Measurements from ENCODE around the gene MUC6.

Gene MUC6

GRCh38 chr11:1042626-1043562 lies 6.4 kb upstream of the MUC6 start:
- H3K4me3 Mint-ChIP-seq, result no peak overlapping the region
- DNase-seq (ENCODE audit: low spot score in 2 of 2), result no peak

GRCh38 chr11:1041936-1042608 lies 5.6 kb upstream of the MUC6 start:
- Mint-ChIP-seq H3K36me3 (ENCODE audit: insufficient read depth) (peaks cover 2% of the 10 kb centered on the region), H3K4me3 (no peak overlapping the region), H3K27ac (ENCODE audit: low read depth) (no peak overlapping the region), H3K4me1 (no peaks in the 10 kb centered on the region), H3K9me3 (no peaks in the 10 kb centered on the region), H3K27me3 (peaks cover 18% of the 10 kb centered on the region)
- DNase-seq (ENCODE audit: low spot score in 2 of 2) (no peak), ATAC-seq (replicated peaks; ENCODE audit: extremely low read depth, poor library complexity, severe bottlenecking) (no peak)

More at GRCh38 chr11:1042626-1043562, 6.4 kb upstream of the MUC6 start:
- no peaks in the 10 kb centered on the region for H3K9me3 Mint-ChIP-seq
- no peak overlapping the region for H3K27ac Mint-ChIP-seq (ENCODE audit: low read depth)
- H3K36me3 Mint-ChIP-seq (ENCODE audit: insufficient read depth), result peaks cover 3% of the 10 kb centered on the region
- no peaks in the 10 kb centered on the region for H3K4me1 Mint-ChIP-seq
- peaks cover 26% of the 10 kb centered on the region for H3K27me3 Mint-ChIP-seq
- ATAC-seq (replicated peaks; ENCODE audit: extremely low read depth, poor library complexity, severe bottlenecking), result no peak

- no peaks in the 10 kb centered on the region for H3K9me3 Mint-ChIP-seq
- H3K27ac Mint-ChIP-seq (ENCODE audit: low read depth), result no peak overlapping the region
- H3K4me3 Mint-ChIP-seq, result no peak overlapping the region
- peaks cover 2% of the 10 kb centered on the region for H3K36me3 Mint-ChIP-seq (ENCODE audit: insufficient read depth)
- no peaks in the 10 kb centered on the region for H3K4me1 Mint-ChIP-seq
- no peak for ATAC-seq (replicated peaks; ENCODE audit: extremely low read depth, poor library complexity, severe bottlenecking)
- H3K27me3 Mint-ChIP-seq, result peaks cover 12% of the 10 kb centered on the region
- no peak for DNase-seq (ENCODE audit: low spot score in 2 of 2)
These were observed 5.0 kb upstream of the MUC6 start for GRCh38 chr11:1041471-1041870.

- DNase-seq (ENCODE audit: low spot score in 2 of 2) (no peak), ATAC-seq (replicated peaks; ENCODE audit: extremely low read depth, poor library complexity, severe bottlenecking) (no peak)
- no peak overlapping the region for H3K4me3 Mint-ChIP-seq
- peaks cover 11% of the 10 kb centered on the region for H3K27me3 Mint-ChIP-seq
- H3K9me3 Mint-ChIP-seq, result no peaks in the 10 kb centered on the region
- peaks cover 2% of the 10 kb centered on the region for H3K36me3 Mint-ChIP-seq (ENCODE audit: insufficient read depth)
- H3K4me1 Mint-ChIP-seq, result no peaks in the 10 kb centered on the region
- no peak overlapping the region for H3K27ac Mint-ChIP-seq (ENCODE audit: low read depth)
These were observed 4.6 kb upstream of the MUC6 start for GRCh38 chr11:1041149-1041467.

GRCh38 chr11:1040428-1041148 lies 4.1 kb upstream of the MUC6 start:
- no peaks in the 10 kb centered on the region for H3K4me1 Mint-ChIP-seq
- ATAC-seq (replicated peaks; ENCODE audit: extremely low read depth, poor library complexity, severe bottlenecking), result no peak
- no peak overlapping the region for H3K4me3 Mint-ChIP-seq
- H3K27ac Mint-ChIP-seq (ENCODE audit: low read depth), result no peak overlapping the region
- H3K36me3 Mint-ChIP-seq (ENCODE audit: insufficient read depth), result peaks cover 2% of the 10 kb centered on the region
- no peaks in the 10 kb centered on the region for H3K9me3 Mint-ChIP-seq
- DNase-seq (ENCODE audit: low spot score in 2 of 2), result no peak
- H3K27me3 Mint-ChIP-seq, result peaks cover 11% of the 10 kb centered on the region

GRCh38 chr11:1039481-1040427 lies 3.2 kb upstream of the MUC6 start:
- Mint-ChIP-seq H3K36me3 (ENCODE audit: insufficient read depth) (peaks cover 2% of the 10 kb centered on the region), H3K9me3 (no peaks in the 10 kb centered on the region), H3K4me1 (no peaks in the 10 kb centered on the region), H3K27ac (ENCODE audit: low read depth) (no peak overlapping the region), H3K27me3 (peaks cover 11% of the 10 kb centered on the region), H3K4me3 (no peak overlapping the region)
- DNase-seq (ENCODE audit: low spot score in 2 of 2), result no peak
- ATAC-seq (replicated peaks; ENCODE audit: extremely low read depth, poor library complexity, severe bottlenecking), result no peak

GRCh38 chr11:1038921-1039320 lies 2.4 kb upstream of the MUC6 start:
- Mint-ChIP-seq H3K36me3 (ENCODE audit: insufficient read depth) (peaks cover 2% of the 10 kb centered on the region), H3K27me3 (peaks cover 5% of the 10 kb centered on the region), H3K4me3 (no peak overlapping the region), H3K9me3 (no peaks in the 10 kb centered on the region), H3K27ac (ENCODE audit: low read depth) (no peak overlapping the region), H3K4me1 (no peaks in the 10 kb centered on the region)
- no peak for ATAC-seq (replicated peaks; ENCODE audit: extremely low read depth, poor library complexity, severe bottlenecking)
- no peak for DNase-seq (ENCODE audit: low spot score in 2 of 2)

- H3K27ac Mint-ChIP-seq (ENCODE audit: low read depth), result no peak overlapping the region
- no peak overlapping the region for H3K4me3 Mint-ChIP-seq
- H3K27me3 Mint-ChIP-seq, result no peaks in the 10 kb centered on the region
- no peak for ATAC-seq (replicated peaks; ENCODE audit: extremely low read depth, poor library complexity, severe bottlenecking)
- no peaks in the 10 kb centered on the region for H3K9me3 Mint-ChIP-seq
- no peak for DNase-seq (ENCODE audit: low spot score in 2 of 2)
- H3K36me3 Mint-ChIP-seq (ENCODE audit: insufficient read depth), result peaks cover 3% of the 10 kb centered on the region
- H3K4me1 Mint-ChIP-seq, result no peaks in the 10 kb centered on the region
These were observed 1.8 kb upstream of the MUC6 start for GRCh38 chr11:1038361-1038760.

GRCh38 chr11:1037506-1038055 lies 1.1 kb upstream of the MUC6 start:
- Mint-ChIP-seq H3K9me3 (no peaks in the 10 kb centered on the region), H3K27ac (ENCODE audit: low read depth) (no peak overlapping the region), H3K36me3 (ENCODE audit: insufficient read depth) (peaks cover 3% of the 10 kb centered on the region), H3K4me3 (no peak overlapping the region), H3K27me3 (no peaks in the 10 kb centered on the region), H3K4me1 (no peaks in the 10 kb centered on the region)
- ATAC-seq (replicated peaks; ENCODE audit: extremely low read depth, poor library complexity, severe bottlenecking) (no peak), DNase-seq (ENCODE audit: low spot score in 2 of 2) (no peak)

GRCh38 chr11:1036931-1037330 lies 413 bp upstream of the MUC6 start:
- peaks cover 3% of the 10 kb centered on the region for H3K36me3 Mint-ChIP-seq (ENCODE audit: insufficient read depth)
- H3K27ac Mint-ChIP-seq (ENCODE audit: low read depth), result no peak overlapping the region
- ATAC-seq (replicated peaks; ENCODE audit: extremely low read depth, poor library complexity, severe bottlenecking) (no peak), DNase-seq (ENCODE audit: low spot score in 2 of 2) (no peak)
- H3K4me3 Mint-ChIP-seq, result no peak overlapping the region
- H3K4me1 Mint-ChIP-seq, result no peaks in the 10 kb centered on the region
- H3K27me3 Mint-ChIP-seq, result no peaks in the 10 kb centered on the region
- H3K9me3 Mint-ChIP-seq, result peaks cover 5% of the 10 kb centered on the region

- Mint-ChIP-seq H3K27me3 (no peaks in the 10 kb centered on the region), H3K4me3 (no peak overlapping the region), H3K4me1 (no peaks in the 10 kb centered on the region), H3K9me3 (peaks cover 5% of the 10 kb centered on the region), H3K27ac (ENCODE audit: low read depth) (no peak overlapping the region), H3K36me3 (ENCODE audit: insufficient read depth) (peaks cover 7% of the 10 kb centered on the region)
- no peak for ATAC-seq (replicated peaks; ENCODE audit: extremely low read depth, poor library complexity, severe bottlenecking)
- no peak for DNase-seq (ENCODE audit: low spot score in 2 of 2)
These were observed 788 bp downstream of the MUC6 start for GRCh38 chr11:1035577-1036283.
